CD4-positive, alpha-beta memory T cell (primary cell): ENCODE results near the gene INSM2. TPM values are rescaled to one million over a fixed set of nuclear protein-coding genes. Genes with fewer than 3 reads are reported as not detected.

Experiments
- polyA plus RNA-seq, 2 donors: library from polyadenylated mRNA; unstranded; fragments of 300-500 nt; fragmentation: Illumina TruSeq; gene quantifications; one replicate each; pipeline ENCODE4 v1.2.3, GENCODE V29; 2021
- total RNA-seq, 2 experiments: library from RNA; stranded (reverse); gene quantifications; one replicate each; pipeline ENCODE4 v1.2.3, GENCODE V29; 2021

The INSM2 gene
- total and polyA plus RNA-seq, 4 experiments from 2014 or later, result not detected

Other genes starting within 250 kb of the INSM2 start
- gene PSMA6, start 241.8 kb upstream of the INSM2 start, total RNA-seq, result 10 to 100 TPM; 84.6 to 86.2 TPM
- 100 to 1,000 TPM; 329 to 413 TPM for gene PSMA6, start 241.8 kb upstream of the INSM2 start, polyA plus RNA-seq
- gene NFKBIA, start 129.4 kb upstream of the INSM2 start, total RNA-seq, result 100 to 1,000 TPM; 119 to 120 TPM
- 100 to 1,000 TPM; 334 to 833 TPM for gene NFKBIA, start 129.4 kb upstream of the INSM2 start, polyA plus RNA-seq